NOMO-1 treated with DMSO at 0.1 percent for 48 hours (cell line): ENCODE results near the gene VTN.
A peak's percentile ranks its signal among the peaks of the same experiment; 100 is the strongest.

Experiments used
- DNase-seq: peaks from one replicate; lab custom pipeline; 2025; ENCODE audit not compliant: unreplicated experiment; lab: John Stamatoyannopoulos, UW

Gene VTN

DNA sequence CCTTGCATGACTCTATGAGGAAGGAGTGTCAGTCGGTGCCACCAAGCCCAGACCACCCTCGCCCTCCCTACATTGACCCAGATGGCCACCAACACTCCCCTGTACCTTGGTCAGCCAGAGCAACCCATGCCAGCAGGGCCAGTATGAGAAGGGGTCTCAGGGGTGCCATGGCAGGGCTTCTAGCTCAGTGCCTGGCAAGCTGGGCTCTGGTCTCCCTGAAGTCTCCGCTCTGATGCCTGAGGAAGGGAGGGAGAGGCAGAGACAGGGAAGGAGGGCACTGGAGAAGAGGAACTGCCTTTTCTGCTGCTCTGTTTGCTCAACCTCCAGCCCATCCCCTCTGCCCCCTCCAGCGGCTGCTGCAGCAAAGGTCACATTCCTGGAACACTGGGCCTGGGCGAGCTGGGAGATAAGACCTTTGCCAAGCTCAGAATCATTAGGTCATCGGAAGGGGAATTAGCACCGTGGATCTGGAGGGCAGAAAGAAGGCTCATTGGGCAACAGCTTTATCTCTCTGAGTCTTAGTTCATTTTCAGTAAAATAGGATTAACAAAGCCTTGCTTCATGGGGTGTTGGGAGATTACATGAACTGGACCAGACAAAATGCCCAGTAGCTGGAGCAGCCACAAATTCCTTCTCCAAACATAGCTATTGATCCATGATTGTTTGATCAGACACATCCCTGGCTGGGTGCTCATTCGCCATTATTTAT lies at the start of gene VTN:
Gene VTN (minus strand): TSS at position 273 of the 709 bp plus-strand sequence. CDS start 104 bp downstream, at position 169.
- no peak for DNase-seq

DNA sequence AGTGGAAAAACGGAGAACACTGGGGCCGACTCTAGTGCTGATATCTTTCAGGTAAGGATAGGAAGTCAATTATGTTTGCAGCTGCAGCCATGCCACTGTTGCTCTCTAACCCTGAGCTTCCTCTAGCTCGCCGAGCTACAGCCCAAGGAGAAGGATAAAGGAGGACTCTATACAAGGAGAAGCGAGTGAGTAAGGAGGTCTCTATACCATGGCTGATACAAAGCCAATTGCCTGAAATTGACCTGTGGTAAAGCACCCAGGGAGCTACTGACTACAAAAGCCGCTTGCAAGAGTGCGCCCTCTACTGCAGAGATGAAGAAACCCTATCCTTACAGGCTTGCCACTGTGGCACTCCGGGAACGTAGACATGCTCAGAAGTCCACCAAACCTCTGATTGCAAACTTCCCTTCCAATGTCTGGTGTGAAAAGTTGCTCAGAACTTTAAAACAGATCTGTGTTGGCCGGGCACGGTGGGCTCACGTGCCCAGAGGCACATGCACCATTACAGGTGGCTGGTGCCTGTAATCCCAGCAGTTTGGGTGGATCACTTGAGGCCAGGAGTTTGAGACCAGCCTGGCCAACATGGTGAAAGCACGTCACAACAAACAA lies 46.7 kb upstream of the VTN start:
- peak; percentile 78 for DNase-seq

DNA sequence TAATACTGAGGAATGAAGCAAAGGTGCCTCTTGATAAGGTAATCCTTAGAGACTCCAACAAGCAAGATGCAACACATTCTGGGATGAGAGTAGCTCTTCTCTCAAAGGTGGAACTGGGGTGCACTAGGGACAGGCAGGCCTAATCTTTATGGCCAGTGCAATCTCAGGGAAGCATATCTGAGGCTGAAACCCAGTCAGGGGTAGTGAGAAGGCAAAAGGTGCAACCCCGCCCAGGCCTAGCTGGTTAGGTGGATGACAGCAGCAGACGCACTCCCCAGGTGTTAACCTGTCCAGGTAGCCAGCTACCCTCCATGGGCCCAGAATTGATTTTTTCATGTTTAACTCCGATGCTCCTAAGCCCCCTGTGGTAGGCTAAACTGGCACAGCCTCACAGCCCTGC lies 45.8 kb upstream of the VTN start:
- no peak for DNase-seq

DNA sequence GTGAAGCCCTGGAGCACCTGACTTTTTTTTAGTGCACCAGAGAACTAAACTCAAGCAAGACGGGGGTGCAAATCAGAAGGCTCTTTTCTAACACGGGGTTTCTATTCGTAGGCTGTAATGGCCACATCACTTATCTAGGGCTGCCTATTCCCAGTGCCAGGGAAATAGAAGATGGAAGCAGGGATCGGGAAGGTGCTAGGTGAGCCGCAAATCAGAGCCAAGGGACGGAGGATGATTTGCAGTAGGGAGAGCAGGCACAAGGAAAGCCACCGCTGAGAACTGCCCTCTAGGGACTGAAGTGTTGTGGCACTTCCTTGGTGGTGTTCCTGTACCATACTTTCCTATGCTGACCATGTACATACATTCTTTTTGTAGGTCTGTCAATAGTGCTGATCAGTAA lies 43.7 kb upstream of the VTN start:
- DNase-seq = no peak

GRCh38 chr17:28412099-28412498 lies 42.0 kb upstream of the VTN start:
- no peak for DNase-seq

DNA sequence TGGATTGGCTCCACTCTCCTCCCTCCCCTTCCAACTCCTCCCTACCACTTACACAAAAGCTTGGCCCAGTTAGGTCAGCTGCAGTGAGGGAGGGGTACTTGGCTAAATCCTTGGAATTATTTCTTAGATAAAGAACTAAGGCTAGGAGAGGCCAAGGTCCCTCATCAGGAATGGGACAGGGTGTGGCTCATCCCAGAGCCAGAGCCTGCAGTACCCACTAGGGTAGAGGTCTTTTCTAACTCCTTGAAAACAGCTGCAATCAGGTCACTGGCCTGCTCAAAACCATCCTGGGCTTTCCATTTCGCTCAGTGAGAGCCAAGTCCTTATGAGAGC lies 37.8 kb upstream of the VTN start:
- DNase-seq = no peak

DNA sequence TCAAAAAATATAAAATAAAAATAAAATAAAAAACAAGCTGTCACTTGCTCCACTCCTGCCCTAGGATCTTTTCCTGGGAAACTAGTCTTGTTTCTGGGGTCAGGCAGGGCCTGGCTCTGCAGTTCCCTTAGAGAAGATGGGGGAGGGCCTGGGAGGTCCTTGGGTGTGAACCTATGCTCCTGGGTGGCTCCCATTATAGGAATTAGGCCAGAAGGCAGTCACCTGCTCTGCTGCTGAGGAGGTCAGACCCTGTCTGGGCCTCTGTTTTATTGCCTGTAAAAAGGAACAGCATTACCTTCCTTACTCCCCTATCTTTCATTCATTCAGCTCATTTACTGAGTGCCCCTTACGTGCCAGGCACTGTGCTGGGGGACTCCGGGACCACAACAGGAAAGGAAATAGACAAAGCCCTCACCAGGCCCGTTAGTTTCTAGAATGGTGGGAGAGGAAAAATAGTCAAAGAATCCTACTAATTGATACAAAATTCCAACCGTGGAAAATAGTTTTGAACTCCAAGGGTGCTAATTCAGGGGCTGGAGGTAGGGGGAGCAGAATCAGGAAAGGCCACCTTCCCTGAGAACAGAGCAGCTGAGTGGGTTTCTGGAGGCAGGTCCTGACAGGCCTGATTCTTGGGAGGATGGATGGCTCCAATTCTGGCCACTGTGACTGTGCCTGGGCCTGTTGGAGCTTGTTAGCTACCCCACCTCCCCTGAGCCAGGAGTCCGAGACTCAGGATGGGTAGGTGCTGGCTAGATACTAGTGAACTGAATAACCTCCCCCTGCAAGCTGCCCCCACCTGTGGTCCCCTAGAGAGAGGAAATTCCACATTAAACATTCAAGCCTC lies 37.2 kb upstream of the VTN start:
- DNase-seq = no peak

- no peak for DNase-seq
Measured at GRCh38 chr17:28406473-28406814, 36.3 kb upstream of the VTN start.

GRCh38 chr17:28405632-28406472 lies 35.7 kb upstream of the VTN start, which contains the start of gene SLC46A1:
Gene SLC46A1, minus strand, starts transcription at chr17:28406212. Its CDS starts 98 bp downstream, at chr17:28406114.
- DNase-seq = peak; percentile 24

- DNase-seq = no peak
Measured at GRCh38 chr17:28404812-28405570, 34.9 kb upstream of the VTN start.

DNA sequence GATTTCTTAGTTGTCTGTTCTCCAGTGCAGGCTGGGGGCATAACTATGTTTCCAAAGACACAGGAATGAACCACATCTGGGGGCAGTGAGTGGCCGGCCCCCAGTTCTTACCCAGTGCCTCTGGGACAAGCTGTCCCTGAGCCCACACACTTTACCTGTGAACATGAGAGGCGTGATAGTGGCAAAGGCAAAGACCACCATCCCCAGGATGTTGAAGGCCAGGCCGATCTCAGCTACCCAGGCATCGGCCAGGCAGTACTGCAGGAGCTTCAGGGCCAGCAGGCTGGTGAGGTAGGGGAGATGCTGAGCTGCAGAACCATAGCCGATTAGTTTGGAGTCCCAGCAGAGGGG lies 34.3 kb upstream of the VTN start:
- DNase-seq = no peak

- no peak for DNase-seq
Measured at GRCh38 chr17:28404007-28404406, 33.9 kb upstream of the VTN start.

DNA sequence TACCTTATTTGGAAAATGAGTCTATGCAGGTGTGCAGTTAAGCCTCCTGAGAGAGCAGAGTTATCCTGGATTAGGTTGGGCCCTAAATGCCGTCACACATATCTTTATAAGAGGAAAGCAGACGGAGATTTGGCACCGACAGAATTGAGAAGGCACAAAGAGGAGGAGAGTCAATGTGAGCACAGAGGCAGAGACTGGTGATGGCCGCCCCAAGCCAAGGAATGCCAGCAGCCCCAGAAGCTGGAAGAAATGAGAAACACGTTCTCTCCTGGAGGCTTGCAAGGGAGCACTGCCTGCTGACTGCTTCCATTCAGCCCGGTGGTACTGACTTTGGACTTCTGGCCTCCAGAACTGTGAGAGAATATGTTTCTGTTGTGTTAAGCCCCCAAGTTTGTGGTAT lies 32.7 kb upstream of the VTN start:
- DNase-seq = no peak

DNA sequence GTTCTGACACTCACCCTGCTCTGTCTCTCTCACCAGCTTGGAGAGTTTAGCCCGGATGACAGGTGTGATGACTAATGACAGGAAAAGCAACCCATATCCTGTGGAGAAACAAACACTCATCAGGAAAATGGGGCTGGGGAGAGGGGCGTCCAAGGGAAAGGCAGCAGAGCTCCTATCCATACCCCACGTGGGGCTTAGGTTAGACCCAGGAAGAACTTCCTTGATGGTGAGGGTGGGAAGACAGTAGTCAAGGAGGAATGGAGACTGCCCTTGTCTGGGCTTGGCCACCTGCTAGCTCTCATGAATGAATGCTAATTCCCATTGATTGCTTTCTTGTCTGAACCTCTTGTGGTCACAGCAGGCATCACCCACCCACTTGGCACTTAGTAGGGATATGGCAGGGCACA lies 32.1 kb upstream of the VTN start:
- DNase-seq = no peak

DNA sequence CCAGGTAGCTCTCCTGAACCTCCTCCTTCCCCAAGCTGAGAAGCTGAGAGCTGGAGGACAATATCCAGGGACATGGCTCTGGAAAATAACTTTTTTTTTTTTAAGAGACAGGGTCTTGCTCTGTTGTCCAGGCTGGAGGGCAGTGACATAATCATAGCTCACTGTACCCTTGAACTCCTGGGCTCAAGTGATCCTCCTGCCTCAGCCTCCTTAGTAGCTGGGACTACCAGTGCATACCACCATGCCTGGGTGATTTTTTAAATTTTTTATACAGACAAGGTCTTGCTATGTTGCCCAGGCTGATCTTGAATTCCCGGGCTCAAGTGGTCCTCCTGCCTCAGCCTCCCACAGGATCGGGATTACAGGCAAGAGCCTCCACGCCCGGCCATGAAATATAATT lies 29.7 kb upstream of the VTN start:
- no peak for DNase-seq

DNA sequence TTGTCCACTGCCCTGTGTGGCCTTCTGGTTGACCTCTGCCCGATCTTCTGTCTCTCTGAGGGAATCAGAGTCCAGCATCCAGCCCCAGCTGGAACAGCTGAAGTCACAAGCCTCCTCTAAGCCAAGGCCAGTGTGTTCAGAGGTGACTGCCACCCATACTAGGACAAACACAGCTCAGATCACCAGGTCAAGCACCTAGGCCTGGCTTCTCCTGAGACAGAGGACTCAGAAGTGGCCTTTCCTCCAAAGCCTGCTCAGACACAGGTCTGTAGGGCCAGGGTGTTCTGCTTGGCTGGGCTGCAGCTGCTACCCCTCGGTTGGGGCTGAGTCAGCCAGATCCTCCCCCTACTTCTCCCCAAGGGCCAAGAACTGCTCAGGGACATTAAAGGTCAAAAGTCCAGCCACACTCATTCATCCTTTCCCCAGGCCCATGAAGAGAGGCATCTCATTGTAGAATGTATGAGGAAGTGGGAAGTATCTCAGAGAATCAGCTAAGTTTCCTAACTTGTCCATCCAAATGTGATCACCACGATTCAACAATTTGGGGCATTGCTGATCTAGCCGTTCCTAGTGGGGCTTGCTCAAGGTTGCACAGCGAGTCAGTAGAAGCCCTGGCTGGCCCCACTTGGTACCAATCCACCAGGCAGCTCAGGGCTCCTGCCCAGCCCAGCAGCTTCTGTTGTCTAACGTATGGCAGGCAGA lies 28.3 kb upstream of the VTN start:
- no peak for DNase-seq

- no peak for DNase-seq
Measured at GRCh38 chr17:28397687-28398279, 27.7 kb upstream of the VTN start.

DNA sequence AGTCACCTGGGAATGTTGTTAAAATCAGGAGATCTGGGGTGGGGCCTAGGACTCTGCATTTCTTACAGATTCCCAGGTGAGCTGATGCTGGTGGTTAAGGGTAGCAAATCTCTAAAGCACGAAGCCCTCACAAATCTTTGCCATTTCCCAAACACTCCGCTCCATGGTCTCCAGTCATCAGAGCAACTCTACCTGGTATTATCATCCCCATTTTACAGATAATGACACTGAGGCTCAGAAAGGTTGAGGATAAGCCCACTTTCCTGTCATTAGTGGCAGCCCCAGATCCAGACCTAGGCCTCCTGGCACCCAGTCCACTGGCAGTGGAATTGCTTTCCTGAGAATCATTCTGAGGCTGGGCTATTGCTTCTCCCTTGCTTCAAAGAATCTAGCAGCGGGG lies 27.2 kb upstream of the VTN start:
- no peak for DNase-seq

DNA sequence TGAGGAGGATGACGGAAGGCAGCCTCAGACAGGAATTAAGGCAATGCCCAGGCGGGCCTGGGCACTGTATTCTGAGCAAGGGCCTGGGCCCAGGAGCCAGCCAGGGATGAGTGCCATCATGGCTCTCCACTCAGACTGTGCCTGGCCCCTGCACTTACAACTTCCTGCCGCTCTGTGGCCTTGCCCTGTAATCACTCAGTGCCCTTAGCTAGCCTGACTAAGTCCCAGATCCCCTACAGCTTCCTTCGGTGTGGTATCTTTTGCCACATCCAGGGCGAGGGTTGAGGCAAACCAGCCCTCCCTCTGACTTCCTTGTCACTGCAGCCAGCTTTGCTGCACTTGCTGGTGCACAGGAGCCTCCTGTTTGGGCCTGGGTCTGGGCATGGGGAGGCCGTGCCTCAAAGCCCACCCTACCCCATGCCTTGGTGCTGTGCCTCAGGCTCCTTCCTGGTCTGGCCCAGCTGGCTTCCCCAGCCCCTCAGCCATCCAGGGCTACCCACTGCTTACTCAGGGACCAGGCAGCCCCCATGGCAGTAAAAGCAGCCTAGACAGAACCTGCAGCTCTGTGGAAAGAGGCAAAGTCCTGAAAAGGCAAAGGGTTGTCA lies 26.6 kb upstream of the VTN start:
- no peak for DNase-seq
